Activated effector memory CD4-positive, alpha-beta T cell treated with anti-CD3 and anti-CD28 coated beads, Interleukin-2, amount 50 U/mL, for 16 hours (primary cell): ENCODE results near the gene LDOC1.
"Not testable (repeated sequence)": the region's sequence is repeated elsewhere in the genome, so short reads cannot be mapped to it uniquely, and the experiment has no call there.

ENCODE experiments used
- DNase-seq: peaks from one replicate; pipeline ENCODE4 v3.0.0-alpha.2; 2020

LDOC1 gene

GRCh38 chrX:141176586-141177451, at the start of gene LDOC1:
TSS of gene LDOC1 (minus strand) at chrX:141177129. CDS start at chrX:141177021, 108 bp downstream.
- DNase-seq = peak; percentile 90

DNA sequence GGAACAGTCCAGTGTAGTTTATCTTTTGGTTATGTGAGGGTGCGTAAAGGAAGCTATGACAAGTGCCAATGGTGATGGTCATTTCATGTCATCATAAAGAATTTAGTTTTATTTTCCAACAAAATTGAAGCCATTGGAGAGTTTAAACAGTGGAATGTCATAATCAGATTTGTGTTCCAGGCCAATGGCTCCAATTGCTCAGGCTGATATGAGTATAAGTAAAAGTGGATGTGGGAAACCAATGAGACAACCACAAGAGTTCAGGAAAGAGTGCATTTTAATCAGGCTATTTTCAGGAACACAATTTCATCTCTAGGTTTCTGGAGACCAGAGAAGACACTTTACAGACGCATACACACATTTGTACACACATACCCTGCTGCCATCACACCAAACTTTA, 44.7 kb upstream of the LDOC1 start:
- no peak for DNase-seq

- no peak for DNase-seq
These were observed 43.5 kb upstream of the LDOC1 start for GRCh38 chrX:141220342-141221008.

DNA sequence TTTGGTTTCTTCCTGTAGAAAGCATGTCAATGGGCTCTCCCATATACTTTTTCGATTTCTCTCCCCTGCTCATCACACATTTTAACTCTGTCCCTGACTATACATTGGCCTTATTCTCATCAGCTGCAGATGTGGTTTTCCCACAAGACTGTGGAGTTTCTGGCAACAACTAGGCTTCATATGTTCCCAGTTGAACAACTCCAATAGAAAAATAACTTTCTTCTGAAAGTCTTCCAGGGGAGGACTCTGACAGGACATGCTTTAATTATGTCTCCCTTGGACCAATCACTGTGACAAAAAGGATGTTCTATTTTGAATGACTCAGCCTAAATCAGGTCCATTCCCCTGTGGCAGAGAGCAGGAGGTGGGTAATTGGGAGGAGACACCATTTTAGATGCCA, 37.3 kb upstream of the LDOC1 start:
- DNase-seq = no peak

DNA sequence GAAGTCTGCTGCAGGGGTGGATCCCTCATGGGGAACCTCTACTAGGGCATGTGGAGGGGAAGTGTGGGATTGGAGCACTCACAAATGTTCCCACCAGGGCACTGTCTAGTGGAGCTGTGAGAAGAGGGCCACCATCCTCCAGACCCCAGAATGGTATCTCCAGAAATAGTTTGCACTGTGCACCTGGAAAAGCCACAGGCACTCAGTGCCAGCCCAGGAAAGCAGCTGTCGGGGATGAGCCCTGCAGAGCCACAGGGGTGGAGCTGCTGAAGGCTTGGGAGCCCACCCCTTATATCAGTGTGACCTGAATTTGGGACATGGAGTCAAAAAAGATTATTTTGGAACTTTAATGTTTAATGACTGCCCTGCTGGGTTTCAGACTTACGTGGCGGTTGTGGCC, 25.0 kb upstream of the LDOC1 start:
- no peak for DNase-seq

GRCh38 chrX:141188573-141188972, 11.6 kb upstream of the LDOC1 start:
- not testable (repeated sequence) for DNase-seq

DNA sequence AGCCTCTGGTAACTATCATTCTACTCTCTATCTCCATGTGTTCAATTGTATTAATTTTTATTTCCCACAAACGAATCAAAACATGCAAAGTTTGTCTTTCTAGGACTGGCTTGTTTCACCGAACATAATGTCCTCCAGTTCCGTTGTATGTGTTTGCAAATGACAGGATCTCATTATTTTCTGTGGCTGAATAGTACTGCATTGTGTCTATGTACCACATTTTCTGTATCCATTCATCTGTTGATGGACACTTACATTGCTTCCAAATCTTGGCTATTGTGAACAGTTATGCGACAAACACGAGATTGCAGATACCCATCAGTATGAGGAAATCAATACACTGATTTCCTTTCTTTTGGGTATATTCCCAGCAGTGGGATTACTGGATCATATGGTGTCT, 8.4 kb upstream of the LDOC1 start:
- no peak for DNase-seq

DNA sequence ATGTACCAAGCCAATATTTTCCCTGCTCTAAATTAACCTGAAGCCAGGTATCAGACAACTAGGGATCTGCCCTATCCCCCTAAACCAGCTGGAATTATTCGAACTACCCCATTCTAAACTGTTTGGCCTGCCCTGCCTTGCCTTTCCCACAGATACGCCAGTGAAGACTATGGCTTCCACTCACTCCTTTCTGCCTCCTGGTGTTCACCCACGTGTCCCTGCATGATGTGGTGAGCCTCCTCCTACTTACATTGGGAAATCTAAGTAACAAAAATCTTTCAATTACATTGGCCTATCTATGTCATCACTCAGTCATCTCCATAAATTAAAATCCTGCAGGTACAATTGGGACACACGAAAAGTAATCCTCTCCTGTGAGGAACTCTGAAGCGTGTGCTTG, 6.1 kb upstream of the LDOC1 start:
- DNase-seq = no peak

GRCh38 chrX:141180851-141181250, 3.9 kb upstream of the LDOC1 start:
- no peak for DNase-seq

DNA sequence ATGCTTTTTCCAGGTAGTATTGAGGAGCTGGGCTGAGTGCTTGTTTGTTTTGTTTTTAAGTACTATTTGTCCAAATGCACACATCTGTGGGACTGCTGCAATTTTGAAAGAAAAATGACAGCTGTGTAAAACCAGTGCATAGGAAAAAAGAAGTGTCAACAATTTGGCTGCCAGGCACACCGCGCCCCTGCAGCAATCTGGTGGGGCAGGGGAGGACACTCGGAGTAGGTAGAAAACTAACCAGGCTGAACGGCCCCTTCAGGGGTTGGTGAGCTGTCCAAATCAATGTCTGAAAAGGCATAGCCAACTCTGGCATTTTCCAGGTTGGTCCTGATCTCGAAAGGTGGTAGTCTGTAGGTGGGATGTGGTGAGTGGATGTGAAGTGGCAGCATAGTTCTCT, 1.1 kb downstream of the LDOC1 start:
- no peak for DNase-seq

- no peak for DNase-seq
These were observed 12.5 kb downstream of the LDOC1 start for GRCh38 chrX:141164406-141164805.

DNA sequence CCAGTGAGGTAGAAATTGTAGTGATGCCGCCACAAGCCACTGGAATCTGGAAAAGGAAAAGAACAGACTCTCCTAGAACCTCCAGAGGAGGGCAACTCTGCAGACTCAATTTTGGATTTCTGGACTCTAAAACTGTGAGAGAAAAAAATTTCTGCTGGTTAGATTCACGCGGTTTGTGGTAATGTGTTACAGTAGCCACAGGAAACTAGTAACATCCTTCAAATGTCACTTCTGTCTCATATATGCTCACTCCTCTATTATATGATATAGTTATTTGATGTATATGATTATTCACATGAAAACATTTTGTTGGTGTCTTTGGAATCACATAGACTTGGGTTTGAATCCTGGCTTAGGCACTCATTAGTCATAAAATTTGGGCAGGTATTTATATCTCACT, 18.8 kb downstream of the LDOC1 start:
- no peak for DNase-seq

DNA sequence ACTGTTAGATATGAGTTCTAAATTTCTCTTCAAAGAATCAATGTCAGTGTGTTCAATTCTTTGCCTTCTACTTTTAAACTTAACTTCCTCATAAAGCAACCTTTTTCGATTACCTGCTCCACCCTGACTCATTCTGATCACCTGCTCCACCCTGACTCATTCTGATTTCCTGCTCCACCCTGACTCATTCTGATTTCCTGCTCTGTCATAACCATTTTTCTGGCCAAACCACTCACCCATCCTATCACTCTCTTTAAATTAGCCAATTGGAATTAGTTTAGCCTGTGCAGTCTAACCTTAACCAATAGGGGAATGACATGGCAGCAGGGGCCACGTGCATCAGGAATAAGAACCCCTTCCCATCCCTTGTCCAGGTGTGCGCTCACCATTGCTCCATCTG, 21.7 kb downstream of the LDOC1 start:
- not testable (repeated sequence) for DNase-seq

DNA sequence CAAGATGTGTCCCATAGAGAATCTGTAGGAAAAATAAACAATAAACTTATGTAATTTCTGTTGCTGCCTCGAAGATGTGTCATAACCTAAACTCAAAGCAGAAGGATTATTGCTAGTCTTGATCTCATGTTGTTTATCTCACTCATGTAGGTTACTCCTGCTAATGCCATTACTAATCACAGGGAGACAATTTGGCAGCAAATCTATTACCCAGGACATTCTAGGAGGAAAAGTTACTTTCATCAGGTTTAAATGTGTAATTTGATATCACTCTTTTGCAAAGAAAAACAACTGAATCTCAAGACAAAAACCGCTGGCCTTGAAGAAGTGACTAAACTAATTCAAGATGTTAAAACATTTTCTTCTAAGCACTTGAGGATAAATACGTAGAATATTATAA, 34.0 kb downstream of the LDOC1 start:
- no peak for DNase-seq

- DNase-seq = no peak
These were observed 43.7 kb downstream of the LDOC1 start for GRCh38 chrX:141133272-141133671.

GRCh38 chrX:141127146-141127545, 49.8 kb downstream of the LDOC1 start:
- DNase-seq = no peak
